HEK293 (cell line): ENCODE results near the gene PDSS2.
A peak's percentile ranks its signal among the peaks of the same experiment; 100 is the strongest.

Experiments used
- CTCF ChIA-PET: fragments of 350-600 bp; formaldehyde crosslinking; extraction: SDS; loops from one replicate; lab custom pipeline; 2021; ENCODE audit warnings: antibody characterized with exemption; lab: Yijun Ruan, JAX
- POLR2A ChIA-PET: fragments of 300-600 bp; formaldehyde crosslinking; extraction: SDS; loops from one replicate; lab custom pipeline; 2020; ENCODE audit warnings: antibody characterized with exemption, inconsistent platforms; lab: Yijun Ruan, JAX
- H3K27ac ChIP-seq: fragments of 200-500 bp; sonication (Bioruptor generic); 2 replicates; pipeline ENCODE4 v1.5.1; 2014; ENCODE audit warnings: low read depth, low read length, control low read depth, inconsistent platforms; ENCODE audit errors: extremely low read depth
- H3K36me3 ChIP-seq, 2 experiments: fragments of 200-500 bp in 1 of 2; sonication (Bioruptor generic) in 1 of 2; 1 replicate in 1 of 2; 2 replicates in 1 of 2; pipeline ENCODE4 v1.5.1; 2014 to 2017; ENCODE audit warnings: inconsistent platforms in 2 of 2, low read length in 2 of 2; ENCODE audit not compliant: control insufficient read depth in 2 of 2, insufficient read depth in 1 of 2
- H3K4me1 ChIP-seq: fragments of 200-500 bp; sonication (Bioruptor generic); 2 replicates; pipeline ENCODE4 v1.5.1; 2014; ENCODE audit warnings: mild to moderate bottlenecking, low read length, inconsistent platforms; ENCODE audit not compliant: control insufficient read depth, insufficient read depth
- H3K4me3 ChIP-seq: 2 replicates; pipeline ENCODE4 v1.5.1; 2011; ENCODE audit warnings: low read depth, mild to moderate bottlenecking, control low read depth, low read length, moderate library complexity
- H3K9me3 ChIP-seq: fragments of 200-500 bp; sonication (Bioruptor generic); 2 replicates; pipeline ENCODE4 v1.5.1; 2014; ENCODE audit warnings: low read depth, low read length, inconsistent platforms; ENCODE audit not compliant: control insufficient read depth, insufficient read depth
- PBX3 ChIP-seq: sonication (generic); formaldehyde crosslinking; IDR thresholded peaks from 2 replicates; pipeline ENCODE4 v1.8.1; 2022; ENCODE audit warnings: mild to moderate bottlenecking, moderate library complexity, missing genetic modification reagents
- PRDM1 ChIP-seq: fragments of 450-650 bp; formaldehyde crosslinking; IDR thresholded peaks from 2 replicates; pipeline ENCODE4; 2016; ENCODE audit warnings: missing biosample characterization, missing genetic modification characterization
- TRIM28 ChIP-seq: IDR thresholded peaks from 2 replicates; pipeline ENCODE4 v1.6.1; 2011; ENCODE audit warnings: low read length, control low read depth, borderline replicate concordance
- ZFP41 ChIP-seq: fragments of 450-650 bp; formaldehyde crosslinking; IDR thresholded peaks from 2 replicates; pipeline ENCODE4 v1.5.1; 2016; ENCODE audit warnings: missing biosample characterization, missing genetic modification characterization, borderline replicate concordance
- ZNF121 ChIP-seq: fragments of 450-650 bp; formaldehyde crosslinking; IDR thresholded peaks from 2 replicates; pipeline ENCODE4 v1.5.1; 2016; ENCODE audit warnings: missing biosample characterization, missing genetic modification characterization
- ZNF138 ChIP-seq: fragments of 450-650 bp; formaldehyde crosslinking; IDR thresholded peaks from 2 replicates; pipeline ENCODE4 v1.5.1; 2016; ENCODE audit warnings: missing biosample characterization, missing genetic modification characterization, borderline replicate concordance
- ZNF148 ChIP-seq: fragments of 450-650 bp; formaldehyde crosslinking; IDR thresholded peaks from 2 replicates; pipeline ENCODE4 v1.5.0; 2017; ENCODE audit warnings: missing biosample characterization, missing genetic modification characterization, borderline replicate concordance
- ZNF2 ChIP-seq: fragments of 450-650 bp; formaldehyde crosslinking; IDR thresholded peaks from 2 replicates; pipeline ENCODE4 v1.5.1; 2016; ENCODE audit warnings: missing biosample characterization, missing genetic modification characterization
- ZNF335 ChIP-seq: fragments of 450-650 bp; formaldehyde crosslinking; conservative IDR thresholded peaks from 2 replicates; pipeline ENCODE4 v1.5.1; 2016; ENCODE audit warnings: missing biosample characterization, missing genetic modification characterization
- ZNF366 ChIP-seq: fragments of 450-650 bp; formaldehyde crosslinking; conservative IDR thresholded peaks from 2 replicates; pipeline ENCODE4 v1.5.1; 2016; ENCODE audit warnings: missing biosample characterization, missing genetic modification characterization
- ZNF37A ChIP-seq: fragments of 450-650 bp; IDR thresholded peaks from 2 replicates; pipeline ENCODE4 v1.5.1; 2018; ENCODE audit warnings: missing biosample characterization, missing genetic modification characterization
- ZNF501 ChIP-seq: fragments of 450-650 bp; formaldehyde crosslinking; IDR thresholded peaks from 2 replicates; pipeline ENCODE4 v1.5.1; 2016; ENCODE audit warnings: missing biosample characterization, missing genetic modification characterization
- ZNF513 ChIP-seq: fragments of 450-650 bp; IDR thresholded peaks from 2 replicates; pipeline ENCODE4 v1.5.1; 2018; ENCODE audit warnings: missing biosample characterization, missing genetic modification characterization
- ZNF664 ChIP-seq: fragments of 450-650 bp; formaldehyde crosslinking; IDR thresholded peaks from 2 replicates; pipeline ENCODE4 v1.5.1; 2016; ENCODE audit warnings: missing biosample characterization, missing genetic modification characterization
- ZNF843 ChIP-seq: fragments of 450-650 bp; formaldehyde crosslinking; IDR thresholded peaks from 2 replicates; pipeline ENCODE4 v1.5.1; 2016; ENCODE audit warnings: missing biosample characterization, missing genetic modification characterization

Gene PDSS2

GRCh38 chr6:107304421-107305025 is 154.8 kb downstream of the PDSS2 start:
- no peak for TF ChIP-seq ZNF37A
- TF ChIP-seq ZNF335 (tag by site-specific recombination) = no peak
- no peak for TF ChIP-seq ZFP41
- no peak for TF ChIP-seq ZNF121 (tag by site-specific recombination)
- TF ChIP-seq ZNF366 (tag by site-specific recombination) = no peak
- TF ChIP-seq ZNF138 (tag by site-specific recombination) = no peak
- TF ChIP-seq ZNF148 = no peak
- TF ChIP-seq PRDM1 = no peak
- TF ChIP-seq ZNF501 = no peak
- TF ChIP-seq ZNF664 = no peak
- no peak for TF ChIP-seq PBX3 (CRISPR knock-in tag)
- Histone ChIP-seq H3K4me1 (no peaks in the 10 kb centered on the region), H3K9me3 (no peaks in the 10 kb centered on the region), H3K4me3 (no peak overlapping the region), H3K27ac (no peak overlapping the region), H3K36me3 (no peaks in the 10 kb centered on the region)
- CTCF ChIA-PET = interaction anchor here (0.9 kb wide), 1 partner anchor 14 kb away, joined by 3 read pairs; no protein-coding TSS in a partner anchor
- POLR2A ChIA-PET = no interaction called here

GRCh38 chr6:107293350-107293749 is 166.0 kb downstream of the PDSS2 start:
- POLR2A ChIA-PET = no interaction called here
- TF ChIP-seq TRIM28 = 0 out of 2 replicates have a peak, but pooled peaks have one; percentile 46
- no peak for TF ChIP-seq ZNF2 (tag by site-specific recombination)
- H3K27ac ChIP-seq = no peak overlapping the region

GRCh38 chr6:107292715-107293271 is 166.6 kb downstream of the PDSS2 start:
- Histone ChIP-seq H3K4me3 (no peak overlapping the region), H3K9me3 (no peaks in the 10 kb centered on the region), H3K4me1 (no peaks in the 10 kb centered on the region; the same call in 1 of the 2 replicates), H3K36me3 (no peaks in the 10 kb centered on the region), H3K27ac (no peak overlapping the region)
- POLR2A ChIA-PET = no interaction called here
- TF ChIP-seq ZNF513 (tag by site-specific recombination) = no peak
- no peak for TF ChIP-seq ZNF843
- CTCF ChIA-PET = interaction anchor here (0.6 to 2.1 kb wide), 3 partner anchors 25 to 555 kb away, joined by 3 to 14 read pairs (median 4); no protein-coding TSS in a partner anchor

More at GRCh38 chr6:107293350-107293749, 166.0 kb downstream of the PDSS2 start:
- Histone ChIP-seq H3K36me3 (no peaks in the 10 kb centered on the region), H3K4me1 (no peaks in the 10 kb centered on the region; the same call in 1 of the 2 replicates), H3K9me3 (no peaks in the 10 kb centered on the region), H3K4me3 (no peak overlapping the region)
- CTCF ChIA-PET = interaction anchor here (0.6 kb wide), 1 partner anchor 27 kb away, joined by 4 read pairs; no protein-coding TSS in a partner anchor
